ENCODE data around the gene SRGAP3. TPM values are rescaled to one million over a fixed set of nuclear protein-coding genes. Genes with fewer than 3 reads are reported as not detected.

The SRGAP3 gene
- total RNA-seq, 6 experiments from 2014 or later, result 1.8 to 5.2 (median 3.1) TPM

DNA sequence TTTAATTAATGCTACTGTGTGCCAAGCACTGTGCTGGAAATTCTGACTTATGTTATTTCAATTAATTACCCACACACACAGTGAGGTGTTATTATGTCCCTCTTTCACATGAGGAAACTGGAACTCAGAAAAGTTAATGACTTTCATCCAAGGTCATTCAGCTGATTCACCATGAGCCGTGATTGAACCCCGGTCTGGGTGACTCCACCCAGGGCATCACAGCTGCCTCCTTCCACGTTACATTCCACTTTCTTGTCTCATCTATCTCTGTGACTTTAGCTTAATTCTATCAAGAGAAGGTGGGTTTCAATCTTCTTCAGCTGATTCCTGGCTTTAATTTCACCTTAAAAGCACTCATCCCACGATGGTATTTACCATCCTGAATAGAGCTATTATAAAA is 16.3 kb downstream of the SRGAP3 start:
- H3K4me3 ChIP-seq, result no peak overlapping the region
- no peaks in the 10 kb centered on the region for H3K4me1 ChIP-seq
- intact Hi-C loops (cut with DNase I), result no loop called here
- DNase-seq (no peak), ATAC-seq (no peak)
- no peaks in the 10 kb centered on the region for H3K27me3 ChIP-seq
- H3K27ac ChIP-seq, result no peak overlapping the region
- 72% methylated on average over 4 of the region's 4 CpGs for WGBS (ENCODE audit: insufficient coverage, low coverage, low lambda C conversion rate, missing lambda C conversion rate)
- TF ChIP-seq, protein P1, sequence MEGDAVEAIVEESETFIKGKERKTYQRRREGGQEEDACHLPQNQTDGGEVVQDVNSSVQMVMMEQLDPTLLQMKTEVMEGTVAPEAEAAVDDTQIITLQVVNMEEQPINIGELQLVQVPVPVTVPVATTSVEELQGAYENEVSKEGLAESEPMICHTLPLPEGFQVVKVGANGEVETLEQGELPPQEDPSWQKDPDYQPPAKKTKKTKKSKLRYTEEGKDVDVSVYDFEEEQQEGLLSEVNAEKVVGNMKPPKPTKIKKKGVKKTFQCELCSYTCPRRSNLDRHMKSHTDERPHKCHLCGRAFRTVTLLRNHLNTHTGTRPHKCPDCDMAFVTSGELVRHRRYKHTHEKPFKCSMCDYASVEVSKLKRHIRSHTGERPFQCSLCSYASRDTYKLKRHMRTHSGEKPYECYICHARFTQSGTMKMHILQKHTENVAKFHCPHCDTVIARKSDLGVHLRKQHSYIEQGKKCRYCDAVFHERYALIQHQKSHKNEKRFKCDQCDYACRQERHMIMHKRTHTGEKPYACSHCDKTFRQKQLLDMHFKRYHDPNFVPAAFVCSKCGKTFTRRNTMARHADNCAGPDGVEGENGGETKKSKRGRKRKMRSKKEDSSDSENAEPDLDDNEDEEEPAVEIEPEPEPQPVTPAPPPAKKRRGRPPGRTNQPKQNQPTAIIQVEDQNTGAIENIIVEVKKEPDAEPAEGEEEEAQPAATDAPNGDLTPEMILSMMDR (IDR thresholded peaks at IDR 0.05), result no peak
- no peak for TF ChIP-seq POLR2A (IDR thresholded peaks at IDR 0.05)
- no peaks in the 10 kb centered on the region for H3K36me3 ChIP-seq
- H3K9me3 ChIP-seq, result no peaks in the 10 kb centered on the region

DNA sequence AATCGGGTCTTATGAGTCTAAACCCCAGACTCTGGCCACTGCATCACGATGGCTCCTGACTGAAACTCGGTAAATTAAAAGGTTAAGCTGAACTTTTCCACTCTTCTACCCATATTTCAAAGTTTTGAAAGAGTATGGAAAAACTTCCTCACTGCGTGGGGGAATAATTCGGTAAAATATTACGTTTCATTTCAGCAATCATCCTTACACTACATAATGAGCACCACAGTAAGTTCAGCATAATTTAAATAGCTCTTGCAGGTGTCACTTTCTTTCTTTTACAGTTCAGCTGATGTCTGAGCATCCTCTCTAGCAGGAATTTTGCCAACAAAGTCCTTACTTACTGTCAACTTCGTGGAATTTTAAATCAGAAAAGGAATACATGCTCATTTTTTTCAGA is 17.5 kb downstream of the SRGAP3 start:
- no peaks in the 10 kb centered on the region for H3K36me3 ChIP-seq
- TF ChIP-seq, protein P1 (IDR thresholded peaks at IDR 0.05), result no peak
- TF ChIP-seq POLR2A (IDR thresholded peaks at IDR 0.05), result no peak
- no peak overlapping the region for H3K27ac ChIP-seq
- DNase-seq (no peak), ATAC-seq (no peak)
- no peaks in the 10 kb centered on the region for H3K9me3 ChIP-seq
- no peaks in the 10 kb centered on the region for H3K4me1 ChIP-seq
- H3K4me3 ChIP-seq, result no peak overlapping the region
- no peaks in the 10 kb centered on the region for H3K27me3 ChIP-seq
- intact Hi-C loops (cut with DNase I), result no loop called here
- 75% methylated on average over 7 of the region's 7 CpGs for WGBS (ENCODE audit: insufficient coverage, low coverage, low lambda C conversion rate, missing lambda C conversion rate)

DNA sequence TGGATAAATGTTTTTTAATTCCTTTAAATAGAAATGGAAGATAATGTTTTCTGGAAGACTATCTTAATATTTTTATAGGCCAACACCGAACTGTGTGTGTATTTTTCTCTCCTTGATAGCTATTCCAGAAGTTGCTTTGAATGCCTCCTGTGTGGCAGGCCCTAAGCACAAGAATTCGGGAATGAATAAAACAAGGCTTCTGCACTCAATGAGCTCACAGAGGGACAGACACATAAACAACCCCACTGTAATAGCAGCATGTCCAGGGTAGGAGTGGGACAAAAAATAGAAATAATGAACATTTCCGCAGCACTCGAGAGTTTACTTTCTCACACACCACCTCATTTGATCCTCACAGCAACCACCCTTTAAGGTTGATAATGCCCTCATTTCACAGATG is 18.0 kb downstream of the SRGAP3 start:
- DNase-seq, result no peak
- Histone ChIP-seq H3K4me1 (no peaks in the 10 kb centered on the region), H3K27me3 (no peaks in the 10 kb centered on the region), H3K27ac (no peak overlapping the region), H3K9me3 (no peaks in the 10 kb centered on the region), H3K36me3 (no peaks in the 10 kb centered on the region), H3K4me3 (no peak overlapping the region)
- no peak for ATAC-seq
- intact Hi-C loops (cut with DNase I), result no loop called here
- WGBS (ENCODE audit: insufficient coverage, low coverage, low lambda C conversion rate, missing lambda C conversion rate), result 73% methylated on average over 4 of the region's 4 CpGs
- no peak for TF ChIP-seq POLR2A (IDR thresholded peaks at IDR 0.05)
- TF ChIP-seq, protein P1 (IDR thresholded peaks at IDR 0.05), result no peak

DNA sequence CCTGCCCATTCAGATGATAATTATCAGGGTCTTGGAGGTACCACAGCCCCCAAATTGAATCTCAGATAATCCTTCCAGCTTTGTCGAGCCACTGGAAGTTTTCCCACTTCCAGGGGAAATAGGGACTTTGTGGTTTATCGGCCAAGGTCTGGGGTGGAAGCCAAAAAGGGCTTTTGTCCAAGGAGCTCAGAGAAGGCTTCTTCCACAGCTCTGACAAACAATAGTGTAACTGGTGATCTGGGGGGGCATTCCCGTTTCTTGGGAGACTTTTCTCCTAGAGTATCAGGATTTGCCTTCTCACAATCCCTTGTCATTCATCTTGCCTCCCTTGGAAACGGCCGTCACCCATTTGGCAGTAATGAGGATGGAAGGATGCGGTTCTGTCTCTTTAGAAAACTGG is 18.4 kb downstream of the SRGAP3 start:
- Histone ChIP-seq H3K4me3 (no peak overlapping the region), H3K27me3 (no peaks in the 10 kb centered on the region), H3K27ac (no peak overlapping the region), H3K36me3 (no peaks in the 10 kb centered on the region), H3K9me3 (no peaks in the 10 kb centered on the region), H3K4me1 (no peaks in the 10 kb centered on the region)
- 57% methylated on average over 6 of the region's 6 CpGs for WGBS (ENCODE audit: insufficient coverage, low coverage, low lambda C conversion rate, missing lambda C conversion rate)
- ATAC-seq, result no peak
- intact Hi-C loops (cut with DNase I), result no loop called here
- no peak for DNase-seq
- no peak for TF ChIP-seq POLR2A (IDR thresholded peaks at IDR 0.05)
- TF ChIP-seq, protein P1 (IDR thresholded peaks at IDR 0.05), result no peak

DNA sequence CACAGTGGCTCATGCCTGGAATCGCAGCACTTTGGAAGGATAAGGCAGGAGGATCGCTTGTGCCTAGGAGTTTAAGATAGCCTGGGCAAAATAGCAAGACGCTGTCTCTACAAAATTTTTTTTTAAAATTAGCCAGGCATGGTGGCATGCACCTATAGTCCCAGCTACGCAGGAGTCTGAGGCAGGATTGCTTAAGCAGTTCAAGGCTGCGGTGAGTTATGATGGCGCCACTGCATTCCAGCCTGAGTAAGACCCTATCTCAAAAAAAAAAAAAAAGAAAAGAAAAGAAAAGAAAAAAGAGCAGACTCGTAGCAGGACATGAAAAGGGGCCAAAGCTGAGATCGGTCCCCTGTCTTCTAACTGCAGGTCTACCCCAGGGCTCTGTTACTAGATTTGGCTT is 18.9 kb downstream of the SRGAP3 start:
- no peaks in the 10 kb centered on the region for H3K36me3 ChIP-seq
- H3K4me1 ChIP-seq, result no peaks in the 10 kb centered on the region

More for the DNA sequence above, 18.9 kb downstream of the SRGAP3 start:
- intact Hi-C loops (cut with DNase I), result no loop called here
- Histone ChIP-seq H3K4me3 (no peak overlapping the region), H3K9me3 (no peaks in the 10 kb centered on the region), H3K27me3 (no peaks in the 10 kb centered on the region), H3K27ac (no peak overlapping the region)
- 86% methylated on average over 7 of the region's 8 CpGs for WGBS (ENCODE audit: insufficient coverage, low coverage, low lambda C conversion rate, missing lambda C conversion rate)
- no peak for TF ChIP-seq POLR2A (IDR thresholded peaks at IDR 0.05)
- TF ChIP-seq, protein P1 (IDR thresholded peaks at IDR 0.05), result no peak
- no peak for ATAC-seq
- no peak for DNase-seq
